HepG2 (cell line): ENCODE data around the gene POTEF. TPM values are rescaled to one million over a fixed set of nuclear protein-coding genes. Genes with fewer than 3 reads are reported as not detected.
"Not testable (repeated sequence)": the region's sequence is repeated elsewhere in the genome, so short reads cannot be mapped to it uniquely, and the experiment has no call there.

ENCODE experiments used
- ATAC-seq: fragments of 200-7000 bp; cut with Tn5 transposase; 3 replicates; pipeline ENCODE4 v1.9.1; 2020; ENCODE audit warnings: mild to moderate bottlenecking, moderate library complexity
- BruUV-seq: library from RNA; stranded (reverse); fragments of 400-500 nt; replicated peaks from 2 replicates; lab custom pipeline; 2021; lab: Mats Ljungman, UMichigan
- CTCF ChIA-PET: fragments of 300-600 bp; formaldehyde crosslinking; extraction: SDS; loops from one replicate; lab custom pipeline; 2021; ENCODE audit warnings: low total read pairs, inconsistent platforms, low intra/inter-chr PET ratio; lab: Yijun Ruan, JAX
- POLR2A ChIA-PET: fragments of 350-600 bp; sonication (Branson Sonifier 250); formaldehyde crosslinking; loops from one replicate; lab custom pipeline; 2020; ENCODE audit warnings: antibody characterized with exemption, inconsistent platforms; lab: Yijun Ruan, JAX
- DNase-seq: peaks from one replicate; pipeline ENCODE4 v3.0.0-alpha.2; 2015; ENCODE audit warnings: low spot score
- FAIRE-seq: peaks from 3 replicates; lab custom pipeline; 2011; peaks lifted over from hg19 to GRCh38; lab: Jason Lieb, UNC
- H2AFZ ChIP-seq: one replicate; pipeline ENCODE4 v1.6.1; 2011; ENCODE audit warnings: low read length, inconsistent platforms
- H3K27ac ChIP-seq: fragments of 300-600 bp; 3 replicates; pipeline ENCODE4 v1.8.0; 2011; ENCODE audit warnings: mixed run types, mild to moderate bottlenecking, mixed read lengths, low read length, inconsistent platforms; ENCODE audit not compliant: insufficient read depth; ENCODE audit errors: extremely low read length
- H3K27me3 ChIP-seq, 2 experiments: fragments of 200-600 bp in 1 of 2; 2 replicates in 1 of 2; 3 replicates in 1 of 2; pipeline versions ENCODE4 v1.6.0 to v1.8.0; 2011; ENCODE audit warnings: low read length in 2 of 2, mild to moderate bottlenecking in 2 of 2, moderate library complexity in 2 of 2, inconsistent platforms in 1 of 2; ENCODE audit not compliant: insufficient read depth in 2 of 2, control insufficient read depth in 1 of 2
- H3K36me3 ChIP-seq, 2 experiments: fragments of 200-600 bp in 1 of 2; replicated peaks in 1 of 2; 2 replicates in 1 of 2; 3 replicates in 1 of 2; pipeline versions ENCODE4 v1.5.1 to v1.8.0; 2011; ENCODE audit warnings: low read length in 2 of 2, inconsistent platforms in 1 of 2; ENCODE audit not compliant: insufficient read depth in 2 of 2, control insufficient read depth in 1 of 2
- H3K4me1 ChIP-seq: 2 replicates; pipeline ENCODE4 v1.5.1; 2012; ENCODE audit warnings: low read length, inconsistent platforms; ENCODE audit not compliant: insufficient read depth
- H3K4me2 ChIP-seq: 2 replicates; pipeline ENCODE4 v1.6.0; 2011; ENCODE audit warnings: low read depth, low read length, inconsistent platforms
- H3K4me3 ChIP-seq, 3 experiments: fragments of 200-600 bp in 1 of 3; sonication (generic), shearing (Covaris generic) in 1 of 3; replicated peaks in 1 of 3; 2 replicates each; pipeline ENCODE4 v1.5.1; 2011 to 2016; ENCODE audit warnings: low read length in 3 of 3, inconsistent platforms in 2 of 3, low read depth in 2 of 3, mild to moderate bottlenecking in 2 of 3, control low read depth in 1 of 3, mixed read lengths in 1 of 3; ENCODE audit not compliant: insufficient read depth in 1 of 3
- H3K79me2 ChIP-seq: one replicate; pipeline ENCODE4 v1.6.1; 2011; ENCODE audit warnings: low read length, inconsistent platforms; ENCODE audit not compliant: insufficient read depth
- H3K9ac ChIP-seq: 2 replicates; pipeline ENCODE4 v1.6.0; 2011; ENCODE audit warnings: mild to moderate bottlenecking, low read depth, low read length, inconsistent platforms; ENCODE audit not compliant: insufficient read depth
- H3K9me3 ChIP-seq: 2 replicates; pipeline ENCODE4 v1.5.1; 2012; ENCODE audit warnings: mild to moderate bottlenecking, low read length
- H4K20me1 ChIP-seq: 2 replicates; pipeline ENCODE4 v1.6.0; 2011; ENCODE audit warnings: inconsistent platforms, mild to moderate bottlenecking, low read length, moderate library complexity; ENCODE audit not compliant: insufficient read depth
- CTCF ChIP-seq: sonication (generic); formaldehyde crosslinking; IDR thresholded peaks from 2 replicates; pipeline ENCODE4 v1.5.0; 2020; ENCODE audit warnings: mild to moderate bottlenecking, missing genetic modification reagents, moderate library complexity
- DR1 ChIP-seq: sonication (generic); formaldehyde crosslinking; IDR thresholded peaks from 2 replicates; pipeline ENCODE4 v1.8.0; 2021; ENCODE audit warnings: mild to moderate bottlenecking, missing genetic modification reagents, inconsistent platforms
- GABPB1 ChIP-seq: IDR thresholded peaks from 2 replicates; pipeline ENCODE4 v1.6.1; 2016; ENCODE audit warnings: mild to moderate bottlenecking, missing genetic modification reagents, moderate library complexity, missing compliant biosample characterization
- IRF9 ChIP-seq: sonication (generic); formaldehyde crosslinking; IDR thresholded peaks from 2 replicates; pipeline ENCODE4 v1.8.0; 2022; ENCODE audit warnings: missing genetic modification reagents, mild to moderate bottlenecking, borderline replicate concordance
- KDM5B ChIP-seq: sonication (generic); formaldehyde crosslinking; IDR thresholded peaks from 2 replicates; pipeline ENCODE4 v1.4.0; 2020; ENCODE audit warnings: missing genetic modification reagents, mild to moderate bottlenecking, borderline replicate concordance
- PATZ1 ChIP-seq: sonication (generic); formaldehyde crosslinking; IDR thresholded peaks from 2 replicates; pipeline ENCODE4 v1.4.0; 2020; ENCODE audit warnings: missing genetic modification reagents
- RAD21 ChIP-seq: fragments of 450-650 bp; formaldehyde crosslinking; IDR thresholded peaks from 2 replicates; pipeline ENCODE4 v1.5.0; 2020; ENCODE audit warnings: mild to moderate bottlenecking
- RBM22 ChIP-seq: fragments of 200-400 bp; formaldehyde crosslinking; optimal IDR thresholded peaks from 2 replicates; pipeline ENCODE3; 2017; ENCODE audit warnings: mild to moderate bottlenecking, low read length, moderate library complexity
- SMC3 ChIP-seq: IDR thresholded peaks from 2 replicates; pipeline ENCODE4 v1.6.1; 2011; ENCODE audit warnings: low read length, improper control_type of control experiment
- STAG1 ChIP-seq: sonication (generic); formaldehyde crosslinking; IDR thresholded peaks from 2 replicates; pipeline ENCODE4 v1.4.0; 2020; ENCODE audit warnings: missing genetic modification reagents
- ZBTB33 ChIP-seq: sonication (generic); formaldehyde crosslinking; IDR thresholded peaks from 2 replicates; pipeline ENCODE4 v1.4.0; 2020; ENCODE audit warnings: missing genetic modification reagents
- WGBS: methylation state at CpG from one replicate; pipeline ENCODE4 v1.1.6; 2017; ENCODE audit warnings: low lambda C conversion rate; 5-methylcytosine and 5-hydroxymethylcytosine counted together
- in situ Hi-C: cut with HindIII; loops from 2 replicates; pipeline ENCODE4 v1.10.0; 2017; ENCODE audit warnings: low pct_unique_long_range_greater_than_20kb; ENCODE audit not compliant: extremely low pct_ligation_motif_present
- intact Hi-C: fragments of 100-400 bp; cut with micrococcal nuclease; formaldehyde crosslinking; loops from one replicate; pipeline ENCODE4 v1.10.0; 2022; ENCODE audit not compliant: unreplicated experiment
- polyA plus RNA-seq, 8 experiments: library from polyadenylated mRNA; depleted of rRNA in 3 of 8; stranded (reverse) in 7 of 8; unstranded in 1 of 8; fragments of >200 nt; fragmentation: Illumina TruSeq in 4 of 8; extraction: Trizol in 4 of 8; gene quantifications; 2 replicates each; pipeline versions ENCODE4 v1.2.1 to v1.2.3, GENCODE V29; 2011 to 2016; ENCODE audit warnings: low read depth in 4 of 8, missing spikeins in 1 of 8, mixed read lengths in 1 of 8; ENCODE audit not compliant: insufficient read depth in 1 of 8
- total RNA-seq, 5 experiments: library from RNA; depleted of rRNA; stranded (reverse); fragments of >200 nt; fragmentation: Illumina TruSeq; extraction: Trizol; gene quantifications; 2 replicates each; pipeline ENCODE4 v1.2.3, GENCODE V29; 2016; ENCODE audit warnings: low read depth in 1 of 5

The POTEF gene
- total and polyA plus RNA-seq, 2 of the 13 experiments (the other 11 are each of a cell fraction or from before 2014, with no cell fraction given) = 1.2 to 6.0 TPM

- FAIRE-seq (peak; percentile 84), DNase-seq (peak; percentile 69), ATAC-seq (peak; percentile 71)
- 83% methylated on average over 14 of the region's 16 CpGs for WGBS
- in situ Hi-C loops = loop anchor here (10.0 kb wide), 1 partner anchor 179 kb away; no protein-coding TSS in a partner anchor
- intact Hi-C loops = loop anchor here (1.0 to 5.0 kb wide), 2 partner anchors 176 to 219 kb away; no protein-coding TSS in a partner anchor
- not testable (repeated sequence) for BruUV-seq, H3K27ac ChIP-seq, H3K4me3 ChIP-seq, H3K9me3 ChIP-seq, H2AFZ ChIP-seq, H3K27me3 ChIP-seq, H3K9ac ChIP-seq, H3K4me2 ChIP-seq, H4K20me1 ChIP-seq, H3K4me1 ChIP-seq, H3K79me2 ChIP-seq
- ChIA-PET POLR2A (interaction anchor here (1.1 kb wide), 2 partner anchors 25 to 186 kb away, joined by 3 to 5 read pairs; partner anchors contain the start of genes IMP4 and SMPD4), CTCF (interaction anchor here (2.5 kb wide), 1 partner anchor 176 kb away, joined by 14 read pairs; no protein-coding TSS in a partner anchor)
- peaks cover 16 to 49% of the 10 kb centered on the region in 2 experiments; a peak in 4 of 5 replicates for H3K36me3 ChIP-seq
- peak; percentile 70 for TF ChIP-seq CTCF (CRISPR knock-in tag)
- TF ChIP-seq IRF9 (CRISPR knock-in tag) = peak; percentile 27; the same call in 1 of the 2 replicates
- peak; percentile 34 for TF ChIP-seq RBM22
- TF ChIP-seq PATZ1 (CRISPR knock-in tag) = peak; percentile 18; the same call in 1 of the 2 replicates
- TF ChIP-seq STAG1 (CRISPR knock-in tag) = peak; percentile 66
- TF ChIP-seq RAD21 (CRISPR knock-in tag) = peak; percentile 53
- TF ChIP-seq KDM5B (CRISPR knock-in tag) = 0 out of 2 replicates have a peak, but pooled peaks have one; percentile 42
- 0 out of 2 replicates have a peak, but pooled peaks have one; percentile 18 for TF ChIP-seq GABPB1 (CRISPR knock-in tag)
- peak; percentile 88 for TF ChIP-seq ZBTB33 (CRISPR knock-in tag)
- TF ChIP-seq SMC3 = peak; percentile 38
- TF ChIP-seq DR1 (CRISPR knock-in tag) = 0 out of 2 replicates have a peak, but pooled peaks have one; percentile 28
These were observed 27.1 kb upstream of the POTEF start for GRCh38 chr2:130155956-130156623.
